NCI-H2081 (cell line): Measurements from ENCODE around the gene BRD1.
"Not testable (repeated sequence)": the region's sequence is repeated elsewhere in the genome, so short reads cannot be mapped to it uniquely, and the experiment has no call there.

Source experiments
- DNase-seq, 2 experiments: peaks; one replicate each; lab custom pipeline; 2025; lab: John Stamatoyannopoulos, UW

Gene BRD1

GRCh38 chr22:49768951-49769690, 58.6 kb downstream of the BRD1 start:
- no peak for DNase-seq

GRCh38 chr22:49768077-49768910, 59.4 kb downstream of the BRD1 start:
- DNase-seq: no peak

GRCh38 chr22:49767355-49768062, 60.2 kb downstream of the BRD1 start:
- DNase-seq: peak; percentile 1 to 16

- no peak for DNase-seq
These were observed 61.7 kb downstream of the BRD1 start for GRCh38 chr22:49765951-49766350.

GRCh38 chr22:49765091-49765771, 62.4 kb downstream of the BRD1 start:
- no peak for DNase-seq

GRCh38 chr22:49764127-49764581, 63.5 kb downstream of the BRD1 start:
- no peak for DNase-seq

GRCh38 chr22:49763696-49764095, 64.0 kb downstream of the BRD1 start:
- no peak for DNase-seq

- DNase-seq: no peak
These were observed 64.5 kb downstream of the BRD1 start for GRCh38 chr22:49763138-49763537.

GRCh38 chr22:49762571-49762970, 65.1 kb downstream of the BRD1 start:
- not testable (repeated sequence) for DNase-seq

GRCh38 chr22:49761836-49762235, 65.8 kb downstream of the BRD1 start:
- DNase-seq: no peak

GRCh38 chr22:49760630-49761571, 66.8 kb downstream of the BRD1 start:
- DNase-seq: no peak

- DNase-seq: no peak
These were observed 67.4 kb downstream of the BRD1 start for GRCh38 chr22:49760280-49760629.

- DNase-seq: no peak
These were observed 71.0 kb downstream of the BRD1 start for GRCh38 chr22:49756676-49757075.

GRCh38 chr22:49756201-49756600, 71.5 kb downstream of the BRD1 start:
- DNase-seq: no peak

GRCh38 chr22:49755631-49756001, 72.1 kb downstream of the BRD1 start:
- no peak for DNase-seq

- DNase-seq: no peak
These were observed 72.7 kb downstream of the BRD1 start for GRCh38 chr22:49754696-49755630.

GRCh38 chr22:49753961-49754695, 73.5 kb downstream of the BRD1 start:
- DNase-seq: peak in 1 of 2 experiments; percentile 8

GRCh38 chr22:49753276-49753890, 74.3 kb downstream of the BRD1 start:
- no peak for DNase-seq
